Fibroblast of lung (primary cell): ENCODE data around the gene ATP5F1D.

Experiments used
- EZH2 ChIP-seq: IDR thresholded peaks from 2 replicates; pipeline ENCODE4 v1.5.1; 2012; ENCODE audit warnings: low read length, control low read depth, mild to moderate bottlenecking; ENCODE audit errors: missing control alignments
- TF ChIP-seq, protein P1 (sequence below), 2 donors: IDR thresholded peaks in 1 of 2; conservative IDR thresholded peaks in 1 of 2; 1 replicate in 1 of 2; 2 replicates in 1 of 2; pipeline ENCODE4 v1.5.1; 2011 to 2012; ENCODE audit warnings: low read length in 2 of 2, control low read depth in 1 of 2, inconsistent platforms in 1 of 2, low read depth in 1 of 2, mild to moderate bottlenecking in 1 of 2

DNA sequence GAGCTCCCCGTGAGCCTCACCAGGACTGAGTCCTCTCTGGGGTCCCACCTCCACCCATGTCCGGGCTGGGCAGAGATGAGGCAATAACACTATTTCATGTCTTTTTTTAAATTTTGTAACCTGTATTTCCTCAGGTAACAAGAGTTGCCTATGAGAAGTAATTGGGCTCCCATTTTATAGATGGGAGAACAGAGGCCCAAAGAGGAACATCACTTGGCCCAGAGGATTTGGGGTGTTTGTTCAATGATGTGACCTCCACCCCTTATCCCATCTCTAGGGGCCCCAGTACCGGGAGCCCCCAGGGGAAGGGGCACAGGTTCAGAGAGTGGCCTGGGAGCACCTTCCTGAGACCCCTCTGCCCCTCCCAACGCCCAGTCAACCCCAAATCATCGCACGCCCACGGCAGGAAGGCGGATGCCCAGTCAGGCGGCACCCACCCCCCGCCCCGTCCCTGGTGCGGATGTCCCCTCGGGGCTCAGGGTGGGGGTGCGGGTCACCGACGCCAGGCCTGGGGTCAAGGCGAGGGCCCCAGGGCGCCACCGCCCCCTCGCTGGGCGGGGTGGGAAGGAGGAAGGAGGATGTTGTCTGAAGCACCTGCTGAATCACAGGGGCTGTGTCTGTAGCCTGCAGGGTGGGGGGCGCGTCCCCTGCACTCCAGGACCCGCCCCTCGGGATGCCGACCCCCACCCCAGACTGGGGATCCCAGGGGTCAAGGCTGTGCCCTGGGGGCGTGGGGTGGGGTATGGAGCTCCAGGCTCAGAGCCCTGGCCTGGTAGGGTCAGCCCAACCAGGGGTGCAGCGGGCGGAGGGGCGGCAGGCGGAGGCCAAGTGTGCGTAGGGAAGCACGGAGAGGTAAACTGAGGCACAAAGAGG lies 18.6 kb downstream of the ATP5F1D start:
- no peak for TF ChIP-seq EZH2
- TF ChIP-seq, protein P1, sequence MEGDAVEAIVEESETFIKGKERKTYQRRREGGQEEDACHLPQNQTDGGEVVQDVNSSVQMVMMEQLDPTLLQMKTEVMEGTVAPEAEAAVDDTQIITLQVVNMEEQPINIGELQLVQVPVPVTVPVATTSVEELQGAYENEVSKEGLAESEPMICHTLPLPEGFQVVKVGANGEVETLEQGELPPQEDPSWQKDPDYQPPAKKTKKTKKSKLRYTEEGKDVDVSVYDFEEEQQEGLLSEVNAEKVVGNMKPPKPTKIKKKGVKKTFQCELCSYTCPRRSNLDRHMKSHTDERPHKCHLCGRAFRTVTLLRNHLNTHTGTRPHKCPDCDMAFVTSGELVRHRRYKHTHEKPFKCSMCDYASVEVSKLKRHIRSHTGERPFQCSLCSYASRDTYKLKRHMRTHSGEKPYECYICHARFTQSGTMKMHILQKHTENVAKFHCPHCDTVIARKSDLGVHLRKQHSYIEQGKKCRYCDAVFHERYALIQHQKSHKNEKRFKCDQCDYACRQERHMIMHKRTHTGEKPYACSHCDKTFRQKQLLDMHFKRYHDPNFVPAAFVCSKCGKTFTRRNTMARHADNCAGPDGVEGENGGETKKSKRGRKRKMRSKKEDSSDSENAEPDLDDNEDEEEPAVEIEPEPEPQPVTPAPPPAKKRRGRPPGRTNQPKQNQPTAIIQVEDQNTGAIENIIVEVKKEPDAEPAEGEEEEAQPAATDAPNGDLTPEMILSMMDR (conservative IDR thresholded peaks at IDR 0.05 in 1 of 2, IDR thresholded peaks at IDR 0.05 in 1 of 2; ENCODE audit: low read depth in 1 of 2, low read length in 2 of 2) = no peak
